Islet precursor cell (in vitro differentiated cells): Measurements from ENCODE around the gene DNASE1L3.

Experiments
- DNase-seq: peaks from one replicate; pipeline ENCODE4 v3.0.0-alpha.2; 2018

Gene DNASE1L3

GRCh38 chr3:58157700-58158099 is 53.1 kb downstream of the DNASE1L3 start:
- DNase-seq, result no peak

GRCh38 chr3:58155838-58156237 is 54.9 kb downstream of the DNASE1L3 start:
- no peak for DNase-seq

DNA sequence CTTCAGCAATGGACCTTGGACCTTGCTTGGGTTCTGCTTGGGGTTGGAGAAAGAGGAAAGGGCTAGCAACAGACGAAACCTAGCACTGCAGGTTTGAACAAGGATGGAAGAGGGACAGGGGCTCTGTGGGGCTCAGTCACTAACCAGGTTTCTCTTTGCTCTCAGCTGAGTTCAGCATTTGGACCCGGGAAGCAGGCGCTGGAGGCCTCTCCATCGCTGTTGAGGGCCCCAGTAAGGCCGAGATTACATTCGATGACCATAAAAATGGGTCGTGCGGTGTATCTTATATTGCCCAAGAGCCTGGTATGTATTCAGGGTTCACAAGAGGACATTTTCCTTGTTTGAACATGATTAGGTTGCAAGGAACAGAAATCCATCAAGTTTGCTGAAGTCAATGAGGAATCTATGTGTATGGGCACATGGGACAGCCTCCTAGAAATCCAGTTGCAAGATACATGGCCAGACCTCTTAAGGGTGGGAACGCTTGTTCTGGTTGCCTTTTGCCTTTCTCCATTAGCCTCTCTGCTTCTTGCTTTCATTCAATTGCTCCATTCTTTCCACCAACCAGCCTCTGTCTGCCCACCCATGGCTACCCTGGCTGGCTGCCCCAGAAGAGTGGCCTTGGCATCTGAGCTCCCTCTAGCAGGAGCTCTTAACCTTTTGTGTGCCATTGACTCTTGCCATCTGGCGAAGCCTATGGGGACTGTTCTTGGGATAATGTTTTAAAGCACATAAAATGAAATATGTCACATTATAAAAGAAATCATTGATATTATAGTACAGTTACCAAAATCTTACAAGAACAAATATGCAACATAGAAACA is 55.9 kb downstream of the DNASE1L3 start:
- no peak for DNase-seq

DNA sequence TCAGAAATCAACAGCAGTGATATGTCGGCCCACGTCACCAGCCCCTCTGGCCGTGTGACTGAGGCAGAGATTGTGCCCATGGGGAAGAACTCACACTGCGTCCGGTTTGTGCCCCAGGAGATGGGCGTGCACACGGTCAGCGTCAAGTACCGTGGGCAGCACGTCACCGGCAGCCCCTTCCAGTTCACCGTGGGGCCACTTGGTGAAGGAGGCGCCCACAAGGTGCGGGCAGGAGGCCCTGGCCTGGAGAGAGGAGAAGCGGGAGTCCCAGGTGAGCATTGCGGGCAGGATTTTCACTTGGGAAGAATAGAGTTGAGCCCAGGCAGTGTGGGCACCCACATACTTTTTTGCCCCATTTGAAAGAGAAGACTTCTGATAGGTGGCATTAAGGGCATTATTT is 57.4 kb downstream of the DNASE1L3 start:
- no peak for DNase-seq

DNA sequence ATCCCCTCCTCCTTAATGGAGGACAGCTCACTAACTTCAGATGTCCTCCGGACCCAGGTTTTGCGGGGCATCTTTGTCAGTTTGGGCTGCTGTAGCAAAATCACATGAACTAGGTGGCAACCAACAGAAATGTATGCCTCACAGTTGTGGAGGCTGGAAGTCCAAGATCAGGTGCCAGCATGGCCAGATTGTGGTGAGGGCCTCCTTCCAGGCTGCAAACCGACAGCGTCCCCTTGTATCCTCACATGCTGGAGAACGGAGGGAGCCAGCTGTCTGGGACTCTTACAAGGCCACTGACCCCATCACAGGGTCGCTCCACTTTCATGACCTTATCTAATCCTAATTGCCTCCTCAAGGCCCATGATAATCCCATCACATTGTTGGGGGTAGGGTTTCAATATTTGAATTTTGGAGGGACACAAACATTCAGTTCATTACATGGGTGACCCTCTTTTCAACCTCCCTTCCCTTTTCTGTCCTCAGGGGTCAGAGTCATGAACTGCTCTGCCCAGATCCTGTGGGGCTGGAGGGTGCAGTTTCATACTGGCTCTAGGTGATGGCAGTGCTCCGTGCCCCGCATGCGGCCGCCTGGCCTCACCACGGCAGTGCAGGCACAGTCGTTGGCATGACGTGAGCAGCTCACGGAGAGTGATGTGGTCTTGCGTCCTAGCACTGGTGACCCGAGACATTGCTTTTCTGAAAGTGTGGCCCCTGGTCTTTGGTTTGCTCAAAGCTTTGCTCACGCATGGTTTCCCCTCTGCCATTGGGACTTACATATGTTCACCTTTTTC is 58.4 kb downstream of the DNASE1L3 start:
- DNase-seq, result no peak

DNA sequence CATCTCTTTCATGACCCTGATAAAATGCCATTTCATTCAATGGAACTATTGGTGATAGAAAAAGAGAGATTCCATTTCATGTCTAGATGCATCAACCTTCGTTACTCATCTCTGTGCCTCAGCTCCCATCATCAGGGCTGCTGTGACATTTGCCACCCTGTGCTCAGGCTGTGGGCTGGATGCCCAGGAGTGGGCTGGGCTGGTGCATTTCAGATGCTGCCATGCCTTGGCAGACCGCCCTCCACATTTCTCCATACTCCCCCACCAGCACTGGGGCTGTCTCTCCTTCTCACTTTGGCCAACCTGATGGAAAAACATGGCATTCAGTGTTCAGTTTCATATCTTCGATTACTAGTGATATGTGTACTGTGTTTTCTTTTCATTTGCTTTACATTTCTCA is 59.1 kb downstream of the DNASE1L3 start:
- no peak for DNase-seq

GRCh38 chr3:58150810-58151199 is 60.0 kb downstream of the DNASE1L3 start:
- DNase-seq, result no peak

- no peak for DNase-seq
These were observed 60.5 kb downstream of the DNASE1L3 start for GRCh38 chr3:58150130-58150809.

- DNase-seq, result no peak
These were observed 62.7 kb downstream of the DNASE1L3 start for GRCh38 chr3:58148049-58148448.

- DNase-seq, result no peak
These were observed 66.1 kb downstream of the DNASE1L3 start for GRCh38 chr3:58144478-58145325.

GRCh38 chr3:58143417-58144055 is 67.2 kb downstream of the DNASE1L3 start:
- no peak for DNase-seq
